ENCODE data around the gene RNF207.

- TF ChIP-seq CTCF (IDR thresholded peaks at IDR 0.05) (no peak), ZFX (IDR thresholded peaks at IDR 0.05; ENCODE audit: borderline replicate concordance) (no peak)
Measured at GRCh38 chr1:6218375-6219164, 12.7 kb downstream of the RNF207 start.

Measured in 22Rv1 (cell line).